SK-N-MC (cell line): ENCODE measurements around the gene USPL1.

Experiments used
- EZH2 ChIP-seq: fragments of 200-600 bp; sonication (generic); IDR thresholded peaks from one replicate; pipeline ENCODE4 v1.6.1; 2017; ENCODE audit warnings: antibody characterized with exemption
- FOXP2 ChIP-seq: optimal IDR thresholded peaks from 2 replicates; pipeline ENCODE3; 2011; ENCODE audit warnings: mild to moderate bottlenecking, moderate library complexity; ENCODE audit not compliant: insufficient read depth; ENCODE audit errors: extremely low read length, control extremely low read depth
- POLR2AphosphoS5 ChIP-seq: IDR thresholded peaks from 2 replicates; pipeline ENCODE4 v1.6.1; 2012; ENCODE audit warnings: mild to moderate bottlenecking, low read depth, low read length, borderline replicate concordance

GRCh38 chr13:30645629-30646028, 27.9 kb downstream of the USPL1 start:
- TF ChIP-seq EZH2 (no peak), FOXP2 (no peak), POLR2AphosphoS5 (no peak)
